Stimulated activated CD4-positive, alpha-beta T cell treated with anti-CD3 and anti-CD28 coated beads, Interleukin-1b, Interleukin-23, amount 100 ng/mL, for 48 hours (primary cell): ENCODE data around the gene FXN.
"Not testable (repeated sequence)": the region's sequence is repeated elsewhere in the genome, so short reads cannot be mapped to it uniquely, and the experiment has no call there.

Experiments
- DNase-seq: peaks from one replicate; pipeline ENCODE4 v3.0.0-alpha.2; 2020

Gene FXN

DNA sequence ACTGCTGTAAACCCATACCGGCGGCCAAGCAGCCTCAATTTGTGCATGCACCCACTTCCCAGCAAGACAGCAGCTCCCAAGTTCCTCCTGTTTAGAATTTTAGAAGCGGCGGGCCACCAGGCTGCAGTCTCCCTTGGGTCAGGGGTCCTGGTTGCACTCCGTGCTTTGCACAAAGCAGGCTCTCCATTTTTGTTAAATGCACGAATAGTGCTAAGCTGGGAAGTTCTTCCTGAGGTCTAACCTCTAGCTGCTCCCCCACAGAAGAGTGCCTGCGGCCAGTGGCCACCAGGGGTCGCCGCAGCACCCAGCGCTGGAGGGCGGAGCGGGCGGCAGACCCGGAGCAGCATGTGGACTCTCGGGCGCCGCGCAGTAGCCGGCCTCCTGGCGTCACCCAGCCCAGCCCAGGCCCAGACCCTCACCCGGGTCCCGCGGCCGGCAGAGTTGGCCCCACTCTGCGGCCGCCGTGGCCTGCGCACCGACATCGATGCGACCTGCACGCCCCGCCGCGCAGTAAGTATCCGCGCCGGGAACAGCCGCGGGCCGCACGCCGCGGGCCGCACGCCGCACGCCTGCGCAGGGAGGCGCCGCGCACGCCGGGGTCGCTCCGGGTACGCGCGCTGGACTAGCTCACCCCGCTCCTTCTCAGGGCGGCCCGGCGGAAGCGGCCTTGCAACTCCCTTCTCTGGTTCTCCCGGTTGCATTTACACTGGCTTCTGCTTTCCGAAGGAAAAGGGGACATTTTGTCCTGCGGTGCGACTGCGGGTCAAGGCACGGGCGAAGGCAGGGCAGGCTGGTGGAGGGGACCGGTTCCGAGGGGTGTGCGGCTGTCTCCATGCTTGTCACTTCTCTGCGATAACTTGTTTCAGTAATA is at the start of gene FXN:
Gene FXN (plus strand): TSS at position 315 of the 871 bp plus-strand sequence. CDS start 31 bp downstream, at position 346.
- peak; percentile 82 for DNase-seq

DNA sequence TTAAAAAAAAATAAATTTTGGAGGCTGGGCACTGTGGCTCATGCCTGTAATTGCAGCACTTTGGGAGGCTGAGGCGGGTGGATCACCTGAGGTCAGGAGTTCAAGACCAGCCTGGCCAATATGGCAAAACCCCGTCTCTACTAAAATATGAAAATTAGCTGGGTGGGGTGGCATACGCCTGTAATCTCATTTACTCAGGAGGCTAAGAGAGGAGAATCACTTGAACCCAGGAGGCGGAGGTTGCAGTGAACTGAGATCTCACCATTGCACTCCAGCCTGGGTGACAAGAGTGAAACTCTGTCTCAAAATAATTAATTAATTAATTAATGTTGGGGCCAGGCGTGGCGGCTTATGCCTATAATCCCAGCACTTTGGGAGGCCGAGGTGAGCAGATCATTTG is 48.6 kb upstream of the FXN start:
- not testable (repeated sequence) for DNase-seq

DNA sequence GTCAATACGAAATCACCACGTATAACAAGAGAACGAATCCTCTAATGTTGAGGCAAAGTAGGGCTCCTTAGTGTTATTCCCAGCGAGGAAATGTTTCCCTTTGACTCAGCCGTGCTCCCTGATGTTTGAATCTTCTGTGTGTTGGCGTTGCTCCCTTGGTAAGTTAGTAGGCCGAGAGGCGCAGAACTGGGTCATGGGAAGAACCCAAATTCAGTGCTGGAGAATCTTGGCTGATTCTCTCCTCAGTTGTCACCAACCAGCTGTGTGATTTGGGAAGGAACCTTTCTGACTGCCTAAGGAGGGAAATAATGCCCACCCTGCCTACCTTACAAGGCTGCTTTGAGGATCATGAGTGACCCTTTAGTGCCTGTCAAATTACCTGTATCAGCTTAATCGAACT is 44.1 kb upstream of the FXN start:
- no peak for DNase-seq

DNA sequence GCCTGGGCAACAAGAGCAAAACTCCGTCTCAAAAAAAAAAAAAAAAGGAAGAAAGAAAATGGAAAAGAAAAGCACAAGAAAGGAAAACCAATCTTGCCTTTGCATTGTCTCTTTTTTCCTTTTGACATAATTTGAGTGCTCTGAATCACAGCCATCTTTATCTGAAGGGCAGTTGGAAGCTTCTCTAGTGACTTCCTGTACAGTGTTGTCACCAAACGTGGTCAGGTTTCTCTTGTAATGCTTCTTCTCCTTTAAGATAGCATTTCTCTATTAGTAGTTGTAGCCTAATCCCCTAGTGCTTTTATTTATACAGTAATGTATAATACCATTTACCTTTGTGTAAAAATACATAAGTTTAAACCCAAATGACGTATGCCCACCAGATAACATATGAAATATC is 39.8 kb upstream of the FXN start:
- DNase-seq, result no peak

DNA sequence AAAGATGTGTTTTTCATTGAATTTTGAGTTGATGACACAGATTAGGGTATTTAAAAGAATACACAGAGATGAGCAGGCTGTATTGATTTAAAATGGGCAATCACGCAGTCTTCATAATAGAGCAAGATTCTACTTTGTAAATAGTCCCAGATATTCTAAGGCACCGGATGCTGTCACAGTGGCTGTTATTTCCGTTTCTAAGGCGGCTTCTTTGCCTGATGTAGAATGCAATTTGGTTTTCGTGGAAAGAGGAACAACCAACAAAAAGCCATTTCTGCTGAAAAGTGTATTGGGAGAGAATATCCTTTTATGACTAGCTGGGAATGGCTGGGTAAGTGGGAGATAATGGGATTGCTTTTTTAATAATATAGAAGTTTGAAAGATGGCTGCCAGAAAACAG is 39.1 kb upstream of the FXN start:
- DNase-seq, result no peak

DNA sequence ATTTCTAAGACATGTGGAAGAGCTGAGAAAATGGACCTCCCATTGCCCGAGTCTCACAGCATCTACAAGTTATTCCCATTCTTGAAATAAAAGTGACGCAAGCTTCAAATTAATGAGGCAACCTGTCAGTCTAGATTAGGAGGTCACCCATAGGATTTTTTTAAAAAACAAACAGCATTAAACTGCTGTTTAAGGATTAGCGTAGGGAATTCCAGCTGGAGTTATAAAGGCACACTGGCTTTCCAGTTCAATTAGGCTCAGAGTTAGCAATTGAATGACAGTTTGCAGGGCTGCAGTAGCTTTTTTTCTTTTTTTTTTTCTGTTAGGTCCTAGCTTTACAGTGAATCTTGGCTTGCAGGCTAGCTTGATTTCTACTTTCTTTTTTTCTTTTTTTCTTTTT is 37.9 kb upstream of the FXN start:
- DNase-seq, result no peak

DNA sequence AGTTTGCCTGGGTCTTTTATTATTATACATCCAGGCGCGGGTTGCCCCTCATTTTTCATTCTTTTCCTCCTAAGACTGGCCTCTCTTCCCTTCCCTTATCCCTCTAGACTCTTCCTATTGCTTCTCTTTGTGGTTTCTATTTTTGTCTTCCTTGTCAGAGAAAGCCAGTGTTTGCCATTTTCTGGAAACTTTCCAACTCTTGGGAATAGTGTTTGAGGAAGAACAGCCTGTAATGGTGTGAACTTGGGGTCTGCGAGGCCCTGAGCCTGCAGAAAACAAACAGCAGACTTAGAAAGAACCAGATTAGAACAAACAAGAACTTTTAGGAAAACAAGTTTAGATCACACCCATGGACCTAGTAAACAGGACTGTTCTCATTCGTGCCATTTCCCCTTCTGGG is 37.2 kb upstream of the FXN start:
- no peak for DNase-seq

DNA sequence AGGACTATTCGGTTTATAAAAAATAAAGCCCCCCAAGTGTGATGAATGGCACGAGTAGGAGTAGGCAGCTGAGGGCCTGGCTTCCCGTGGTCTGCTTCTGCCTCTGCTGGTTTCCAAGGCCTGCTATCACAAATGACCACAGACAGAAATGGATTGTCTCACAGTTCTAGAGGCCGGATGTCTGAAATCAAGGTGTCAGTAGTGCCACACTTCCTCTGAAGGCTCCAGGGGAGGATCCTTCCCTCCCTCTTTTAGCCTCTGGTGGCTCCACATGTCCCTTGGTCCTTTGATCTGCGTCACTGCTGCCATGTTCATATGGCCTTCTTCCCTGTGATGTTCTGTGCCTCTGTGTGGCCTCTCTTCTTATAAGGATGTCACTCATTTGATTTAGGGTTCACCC is 36.7 kb upstream of the FXN start:
- no peak for DNase-seq

DNA sequence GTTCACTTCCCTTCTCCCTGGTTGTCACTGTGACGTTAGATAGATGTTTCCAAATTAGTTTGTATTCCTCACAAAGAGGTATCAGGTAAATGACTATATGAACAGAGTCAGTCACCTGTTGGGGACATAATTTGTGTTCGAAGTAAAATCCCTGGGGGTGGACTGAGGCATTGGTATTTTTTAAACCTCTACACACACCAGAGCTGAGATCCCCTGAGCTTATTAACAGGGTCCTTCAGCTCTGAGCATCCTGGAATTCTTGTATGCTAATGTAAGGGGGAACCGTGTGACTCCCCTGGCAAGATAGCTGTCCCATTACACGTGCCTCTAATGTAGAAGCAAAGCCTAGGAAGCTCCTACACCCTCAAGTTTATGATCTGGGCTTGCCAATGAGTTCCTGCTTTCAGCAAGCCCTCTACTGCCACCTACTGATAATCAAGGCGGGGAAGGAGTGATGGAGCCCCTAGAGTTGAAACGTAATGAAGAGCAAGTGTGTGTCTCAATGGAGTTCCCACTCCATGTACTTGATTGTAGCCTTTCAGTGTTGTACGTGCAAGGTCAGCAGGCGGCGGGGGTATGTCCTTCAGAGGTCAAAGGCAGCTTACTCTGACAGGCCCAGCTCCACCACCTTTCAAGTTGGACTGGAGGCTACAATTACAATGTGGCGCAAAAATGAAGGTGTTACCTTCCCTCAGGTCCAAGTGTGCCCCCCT is 36.0 kb upstream of the FXN start:
- peak; percentile 65 for DNase-seq

DNA sequence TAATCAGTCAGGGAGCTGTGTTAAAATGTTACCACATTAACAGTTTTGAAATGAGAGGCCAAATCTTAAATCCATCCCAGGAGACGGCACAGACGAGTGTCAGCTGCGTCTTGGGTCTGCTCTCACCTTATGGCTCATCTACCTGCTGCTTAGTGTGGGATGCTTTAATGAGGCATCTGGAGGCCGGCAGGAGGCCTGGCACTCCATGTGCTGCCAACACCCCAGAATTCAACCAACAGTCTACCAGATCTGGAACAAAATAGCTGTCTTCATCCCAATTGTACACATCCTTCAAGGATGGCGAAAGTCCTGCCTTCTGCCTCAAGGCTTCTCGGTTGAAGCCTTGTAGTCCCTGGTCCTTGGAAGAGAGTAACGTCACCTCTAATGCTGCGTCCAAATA is 33.6 kb upstream of the FXN start:
- no peak for DNase-seq

DNA sequence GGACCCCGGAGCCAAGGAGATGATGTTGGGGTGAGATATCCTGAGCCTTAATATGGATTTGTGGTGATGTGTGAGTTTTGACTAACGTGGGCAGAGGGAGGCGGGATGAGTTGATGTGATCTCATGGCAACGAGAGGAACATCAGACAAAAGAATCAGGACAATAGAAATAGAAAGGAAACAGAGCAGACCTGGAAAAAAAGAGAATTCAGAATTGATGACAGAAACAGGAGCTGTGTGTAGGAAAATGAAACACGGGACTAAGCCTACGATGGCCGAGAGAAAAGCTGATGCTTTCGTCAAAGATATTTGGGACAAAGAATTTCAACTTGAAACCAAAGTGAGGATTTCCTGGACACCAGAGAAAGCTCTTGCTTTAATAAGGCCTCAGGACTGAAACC is 32.5 kb upstream of the FXN start:
- DNase-seq, result no peak

DNA sequence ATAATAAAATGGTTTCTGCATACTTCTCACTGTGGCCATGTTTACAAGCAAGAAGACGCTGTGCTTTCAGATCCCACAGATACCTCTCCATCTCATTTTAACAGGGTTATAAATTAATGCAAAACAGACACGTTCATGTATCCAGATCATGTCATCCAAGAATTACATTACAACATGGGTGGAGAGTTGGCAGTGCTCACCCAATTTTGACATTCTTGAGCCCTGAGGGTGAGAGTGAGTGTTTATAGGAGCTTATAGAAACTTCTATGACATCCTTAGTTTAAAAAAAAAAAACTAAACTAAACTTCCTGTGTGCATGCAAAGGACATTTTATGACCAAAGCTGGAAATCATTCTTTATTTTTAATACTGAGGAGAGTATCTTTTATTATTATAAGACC is 30.7 kb upstream of the FXN start:
- no peak for DNase-seq

DNA sequence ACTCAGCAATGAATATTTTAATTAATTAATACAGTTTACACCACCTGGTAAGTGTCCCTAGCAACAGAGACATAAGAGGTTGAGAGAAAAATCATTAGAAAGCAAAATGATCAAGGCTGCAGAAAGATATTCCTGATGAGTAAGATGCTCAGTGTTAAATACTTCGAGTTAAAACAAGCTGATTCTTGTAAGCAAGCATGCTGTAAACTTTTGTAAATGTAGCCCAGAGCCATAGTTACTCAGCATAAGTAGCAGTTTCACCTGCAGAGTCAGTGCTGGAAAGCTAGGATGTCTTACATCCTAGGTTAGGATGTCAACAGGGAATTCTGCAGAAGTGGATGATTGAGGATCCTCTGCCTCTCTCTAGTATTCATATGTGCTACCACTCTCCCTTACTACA is 25.8 kb upstream of the FXN start:
- DNase-seq, result no peak

DNA sequence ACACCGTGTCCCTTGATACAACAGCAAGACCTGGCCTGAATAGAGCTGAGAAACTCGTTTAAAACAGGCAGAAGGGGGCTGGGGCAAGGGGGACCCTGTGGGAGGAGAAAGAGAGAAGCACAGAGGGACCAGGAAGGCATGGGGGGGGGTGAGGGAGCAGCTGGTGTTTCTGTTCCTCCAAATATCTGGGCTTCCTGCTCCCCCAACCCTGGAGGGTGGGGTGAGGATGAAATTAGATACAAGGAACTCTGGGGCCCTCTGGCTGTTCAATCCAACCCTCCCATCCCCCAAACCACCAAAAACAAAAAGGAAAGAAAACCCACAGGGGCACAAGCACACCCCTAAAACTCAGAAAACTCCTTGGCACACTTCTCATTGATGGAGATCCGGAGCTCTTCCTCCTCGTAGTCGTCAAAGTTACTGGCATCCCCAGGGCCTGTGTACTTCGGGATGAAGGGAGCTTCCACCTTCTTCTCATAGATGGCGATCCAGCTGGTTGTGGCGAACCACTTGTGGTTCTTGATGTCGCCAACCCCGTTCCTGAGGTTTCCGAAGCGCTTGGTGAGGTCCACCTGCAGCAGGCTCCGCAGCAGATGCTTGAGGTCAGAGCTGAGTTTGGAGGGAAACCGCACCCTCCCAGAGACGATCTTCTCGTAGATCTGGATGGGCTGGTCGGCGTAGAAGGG is 22.7 kb upstream of the FXN start:
- no peak for DNase-seq

DNA sequence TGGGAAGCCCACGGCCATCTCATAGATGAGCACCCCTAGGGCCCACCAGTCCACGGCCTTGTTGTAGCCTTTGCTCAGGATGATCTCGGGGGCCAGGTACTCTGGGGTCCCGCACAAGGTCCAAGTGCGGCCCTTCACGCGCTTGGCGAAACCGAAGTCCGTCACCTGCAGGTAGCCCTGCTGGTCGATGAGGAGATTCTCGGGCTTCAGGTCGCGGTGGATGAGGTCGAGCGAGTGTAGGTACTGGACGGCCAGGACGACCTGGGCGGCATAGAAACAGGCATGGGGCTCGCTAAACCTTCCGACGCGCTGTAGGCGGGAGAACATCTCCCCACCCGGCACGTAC is 22.2 kb upstream of the FXN start:
- no peak for DNase-seq

DNA sequence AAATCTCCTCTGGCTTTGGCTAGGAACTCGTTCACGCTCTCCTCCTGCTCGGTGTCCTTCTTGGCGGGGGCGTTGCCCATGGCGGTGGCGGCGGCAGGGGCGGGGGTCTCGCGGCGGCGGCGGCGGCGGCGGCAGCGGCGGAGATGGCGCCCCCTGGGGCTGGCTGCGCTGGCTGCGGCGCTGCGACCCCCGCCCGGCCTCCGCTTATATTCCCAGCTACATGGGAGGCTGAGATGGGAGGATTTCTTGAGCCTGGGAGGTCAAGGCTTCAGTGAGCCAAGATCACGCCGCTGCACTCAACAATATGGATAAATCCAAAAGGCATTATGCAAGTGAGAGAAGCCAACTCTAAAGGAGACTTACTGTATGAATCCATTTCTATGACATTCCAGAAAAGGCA is 21.5 kb upstream of the FXN start, which contains the start of gene PRKACG:
Gene PRKACG (minus strand): TSS at position 101 of the 400 bp plus-strand sequence. CDS start 21 bp downstream, at position 80.
- DNase-seq, result no peak

DNA sequence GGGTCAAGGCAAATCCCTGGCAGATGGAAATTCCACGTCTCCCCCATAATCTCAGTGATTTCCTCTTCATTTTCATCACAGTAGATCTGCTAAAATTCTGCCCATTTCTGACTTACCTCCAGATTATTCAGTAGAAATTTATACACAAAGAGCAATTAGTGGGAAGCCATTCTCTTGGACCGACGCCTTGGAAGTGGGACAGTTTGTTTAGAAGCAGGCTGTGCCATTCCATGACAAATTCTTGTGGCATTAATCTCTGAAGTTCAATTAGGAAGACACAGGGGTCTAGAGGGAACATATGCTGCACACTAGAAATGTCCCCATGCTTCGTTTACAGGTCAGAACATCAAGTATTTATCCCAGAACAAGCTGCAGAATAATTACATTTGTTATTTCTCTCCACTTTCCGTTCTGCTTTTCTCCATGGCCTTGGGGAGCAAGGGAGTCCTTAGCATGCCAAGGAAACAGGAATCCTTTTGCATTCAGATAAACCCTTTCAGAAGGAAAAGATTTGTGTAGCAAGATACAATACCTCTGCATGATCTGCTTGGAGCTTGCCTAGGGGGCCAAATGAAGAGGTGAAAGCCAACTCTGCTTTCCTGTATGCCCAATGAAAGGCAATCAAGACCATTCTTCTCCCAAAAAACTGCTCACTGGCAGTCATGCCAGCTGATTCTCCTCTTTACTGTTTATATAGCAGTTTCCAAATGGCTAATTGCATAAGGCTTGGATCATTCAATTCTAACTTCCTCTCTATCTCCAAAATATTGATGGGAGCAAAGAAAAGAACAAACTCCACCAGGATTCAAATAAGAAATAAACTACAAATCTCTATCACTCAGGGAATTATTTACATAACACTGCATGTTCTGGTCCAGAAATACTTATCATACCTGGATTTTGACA is 19.1 kb upstream of the FXN start:
- no peak for DNase-seq

DNA sequence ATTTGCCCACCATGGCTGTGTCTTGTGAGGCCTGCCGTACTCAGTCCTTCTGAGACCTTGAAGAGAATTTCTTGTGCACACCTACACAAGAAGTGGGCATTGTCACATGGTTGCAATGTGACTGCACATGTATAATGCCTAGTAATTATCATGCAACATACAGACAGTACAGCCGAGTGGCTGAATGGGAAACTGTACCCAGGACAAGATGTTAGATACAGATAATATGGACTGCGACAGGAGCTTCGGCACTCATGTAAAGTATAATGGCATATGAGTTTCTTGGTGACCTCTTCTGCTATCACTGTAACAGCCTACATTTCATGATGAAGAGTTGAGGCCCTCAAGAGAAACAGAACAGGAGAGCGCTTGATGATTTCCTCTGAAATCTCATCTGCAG is 16.8 kb upstream of the FXN start:
- DNase-seq, result no peak

DNA sequence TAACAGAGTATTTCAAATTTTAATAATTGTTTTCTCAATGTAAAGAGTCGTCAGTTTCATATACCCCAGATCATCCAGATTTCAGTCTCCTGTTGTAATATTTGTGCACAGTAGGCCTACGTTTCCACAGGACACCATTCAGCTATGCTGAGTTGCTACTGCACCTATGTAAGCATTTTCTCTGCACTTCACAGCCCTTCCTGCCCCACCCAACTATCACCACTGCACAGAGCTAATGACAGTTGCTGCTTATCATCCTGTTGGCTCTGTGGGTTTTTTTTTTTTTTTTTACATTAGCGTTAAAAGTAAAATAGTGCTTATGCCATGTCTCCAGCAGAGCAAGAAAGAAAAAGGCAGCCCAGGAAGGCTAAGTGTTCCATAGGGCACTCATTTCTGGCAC is 15.7 kb upstream of the FXN start:
- DNase-seq, result no peak

DNA sequence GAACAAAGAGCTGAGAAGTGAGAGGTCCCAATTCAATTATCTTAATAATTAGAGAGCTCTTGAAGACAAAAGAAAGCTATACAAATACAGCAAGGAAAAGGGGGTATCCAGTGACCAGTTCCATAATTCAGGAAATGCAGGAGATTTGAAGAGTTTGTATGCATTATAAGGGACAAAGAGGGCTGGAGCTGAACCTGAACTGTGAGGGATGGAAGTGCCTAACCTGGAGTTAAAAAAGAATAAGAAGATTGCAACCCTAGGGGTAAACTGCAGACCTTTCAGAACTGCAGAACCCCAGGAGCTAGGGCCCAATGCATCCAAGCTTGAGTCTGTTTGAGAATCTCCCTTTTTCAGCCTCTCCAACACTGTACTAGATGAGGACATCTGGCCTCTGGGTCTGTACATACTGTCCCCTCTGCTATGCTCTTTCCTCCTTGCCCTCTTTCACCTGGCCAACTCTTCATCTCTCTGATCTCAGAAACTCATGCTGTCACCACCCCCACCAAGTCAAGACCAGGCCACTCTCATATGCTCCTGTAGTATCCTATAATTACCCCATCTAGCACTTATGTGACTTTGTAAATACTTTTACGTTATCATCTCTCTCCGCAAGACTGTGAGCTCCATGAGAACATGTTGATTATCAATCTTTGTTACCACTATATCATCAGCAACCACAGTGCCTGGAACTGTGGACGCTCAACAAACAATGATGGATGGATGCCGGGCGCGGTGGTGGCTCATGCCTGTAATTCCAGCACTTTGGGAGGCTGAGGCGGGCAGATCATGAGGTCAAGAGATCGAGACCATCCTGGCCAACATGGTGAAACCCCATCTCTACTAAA is 15.0 kb upstream of the FXN start:
- DNase-seq, result no peak

DNA sequence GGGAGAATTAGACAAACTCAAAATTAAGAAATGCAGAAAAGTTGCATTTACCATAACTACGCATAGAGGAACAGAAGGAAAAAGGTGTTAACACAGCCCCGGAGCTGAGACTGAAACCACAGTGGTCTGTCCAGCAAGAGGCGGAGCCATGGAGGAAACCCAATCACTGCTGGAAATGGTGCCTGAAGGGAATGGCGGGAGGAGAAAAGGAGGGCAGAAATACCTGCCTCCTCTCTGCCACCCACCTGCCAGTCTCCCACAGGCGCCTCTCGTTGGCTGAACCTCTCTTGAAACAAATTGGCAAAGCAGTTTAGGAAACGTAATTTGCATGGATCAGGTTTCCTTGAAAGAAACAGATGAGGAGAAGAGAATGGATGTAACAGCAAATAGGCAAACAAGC is 11.9 kb upstream of the FXN start:
- no peak for DNase-seq
